ENCODE measurements around the gene C1QTNF8.
"Not testable (repeated sequence)": the region's sequence is repeated elsewhere in the genome, so short reads cannot be mapped to it uniquely, and the experiment has no call there.

Gene C1QTNF8

DNA sequence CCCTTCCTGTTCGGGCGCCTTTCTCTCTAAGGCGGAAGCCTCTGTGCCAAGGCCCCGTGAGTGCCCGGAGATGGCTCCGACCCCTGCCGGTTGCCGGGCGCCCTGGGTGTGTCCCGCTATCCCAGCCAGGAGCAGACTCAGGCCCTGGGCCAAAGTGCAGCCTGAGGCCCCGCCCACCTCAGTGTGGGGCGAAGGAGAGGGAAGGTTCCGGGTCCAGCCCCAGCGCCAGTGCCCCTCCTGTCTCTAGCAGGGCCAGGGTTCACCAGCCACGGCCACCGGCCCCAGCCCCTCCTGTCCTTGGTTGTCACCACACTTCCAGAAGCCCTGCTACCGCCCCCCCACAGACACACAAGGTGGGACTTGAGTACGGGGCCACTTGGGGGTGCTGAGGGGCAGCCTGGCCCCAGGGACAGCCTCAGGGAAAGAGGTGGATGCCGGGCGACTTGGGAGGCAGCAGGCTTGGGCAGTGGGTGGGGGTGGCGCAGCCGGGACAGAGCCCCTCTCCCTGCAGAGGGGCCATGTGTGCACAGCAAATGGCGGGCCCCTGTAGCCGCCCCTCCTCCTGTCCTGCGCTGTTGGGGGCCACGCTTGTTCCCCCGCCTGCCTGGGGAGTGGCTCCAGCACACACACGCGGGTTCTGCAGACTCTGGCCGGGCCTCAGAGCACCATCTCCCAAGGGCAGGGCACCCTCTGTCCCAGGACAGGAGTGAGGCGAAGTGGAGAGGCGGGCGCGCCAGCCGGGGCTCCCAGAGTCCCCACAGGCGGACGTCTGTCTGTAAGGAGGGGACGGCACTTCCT, 6.0 kb downstream of the C1QTNF8 start:
- H3K27me3 ChIP-seq: peaks cover 71% of the 10 kb centered on the region
- H4K20me1 ChIP-seq: peaks cover 9% of the 10 kb centered on the region
- no peak overlapping the region for H3K9ac ChIP-seq
- no peak for TF ChIP-seq Cebpa-rat (IDR thresholded peaks at IDR 0.05)
- peak overlapping the region; percentile 49 for H3K4me2 ChIP-seq
- no peaks in the 10 kb centered on the region for H3K36me3 ChIP-seq
- peaks cover 23% of the 10 kb centered on the region for H3K4me1 ChIP-seq
- no peak overlapping the region for H3K4me3 ChIP-seq
- H3K9me3 ChIP-seq: peaks cover 30% of the 10 kb centered on the region
- no peak overlapping the region for H3K27ac ChIP-seq

- Histone ChIP-seq H3K36me3 (no peaks in the 10 kb centered on the region), H4K20me1 (peaks cover 9% of the 10 kb centered on the region), H3K27me3 (peaks cover 71% of the 10 kb centered on the region), H3K9me3 (peaks cover 36% of the 10 kb centered on the region), H3K4me2 (no peak overlapping the region), H3K4me1 (peaks cover 17% of the 10 kb centered on the region), H3K9ac (no peak overlapping the region), H3K27ac (no peak overlapping the region), H3K4me3 (no peak overlapping the region)
- no peak for TF ChIP-seq Cebpa-rat (IDR thresholded peaks at IDR 0.05)
These were observed 6.6 kb downstream of the C1QTNF8 start for GRCh38 chr16:1089439-1089821.

GRCh38 chr16:1088295-1089170, 7.5 kb downstream of the C1QTNF8 start:
- H3K4me2 ChIP-seq: no peak overlapping the region
- no peak for TF ChIP-seq Cebpa-rat (IDR thresholded peaks at IDR 0.05)
- H3K27ac ChIP-seq: no peak overlapping the region
- H3K9me3 ChIP-seq: peaks cover 45% of the 10 kb centered on the region
- H3K9ac ChIP-seq: no peak overlapping the region
- H3K36me3 ChIP-seq: no peaks in the 10 kb centered on the region
- H3K27me3 ChIP-seq: peaks cover 76% of the 10 kb centered on the region
- H4K20me1 ChIP-seq: peaks cover under 1% of the 10 kb centered on the region
- peaks cover 17% of the 10 kb centered on the region for H3K4me1 ChIP-seq
- H3K4me3 ChIP-seq: no peak overlapping the region

GRCh38 chr16:1086443-1086842, 9.6 kb downstream of the C1QTNF8 start:
- H3K36me3 ChIP-seq, H3K27ac ChIP-seq, H3K4me3 ChIP-seq, H3K9ac ChIP-seq, H3K4me2 ChIP-seq: not testable (repeated sequence)
- Histone ChIP-seq H4K20me1 (0 out of 2 replicates have a peak, but pooled peaks cover 12% of the 10 kb centered on the region), H3K4me1 (peaks cover 17% of the 10 kb centered on the region), H3K9me3 (peaks cover 40% of the 10 kb centered on the region), H3K27me3 (peaks cover 96% of the 10 kb centered on the region)

DNA sequence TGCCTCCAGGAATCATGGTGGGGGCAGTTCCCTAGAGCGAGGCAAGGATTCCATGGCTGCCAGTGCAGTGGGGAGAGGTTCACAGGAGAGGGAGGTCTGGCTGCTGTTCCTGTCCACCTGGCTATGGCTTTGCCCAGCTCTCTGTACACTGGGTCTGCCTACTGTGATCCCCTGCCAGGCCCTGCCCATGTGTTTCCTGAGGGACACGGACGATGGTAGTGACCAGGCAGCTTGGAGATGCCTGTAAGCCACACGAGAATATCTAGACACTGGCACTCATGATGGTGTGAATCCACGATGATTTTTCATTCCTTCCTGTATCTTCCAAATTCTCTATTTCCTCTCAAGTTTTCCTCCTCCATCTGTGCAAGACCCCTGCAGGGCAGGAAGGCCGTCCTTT, 11.1 kb downstream of the C1QTNF8 start:
- Histone ChIP-seq H3K9ac (no peak overlapping the region), H3K9me3 (peaks cover 40% of the 10 kb centered on the region), H3K4me3 (0 out of 2 replicates have a peak overlapping the region, but pooled peaks have one; percentile 11), H4K20me1 (peaks cover 26% of the 10 kb centered on the region; the same call in 1 of the 2 replicates), H3K27ac (no peak overlapping the region), H3K4me2 (no peak overlapping the region), H3K27me3 (peaks cover 99% of the 10 kb centered on the region), H3K36me3 (no peaks in the 10 kb centered on the region), H3K4me1 (peaks cover 4% of the 10 kb centered on the region)
- TF ChIP-seq Cebpa-rat (IDR thresholded peaks at IDR 0.05): no peak

- Histone ChIP-seq H3K4me2 (no peak overlapping the region), H3K4me1 (no peaks in the 10 kb centered on the region), H3K36me3 (no peaks in the 10 kb centered on the region), H3K9ac (no peak overlapping the region), H4K20me1 (peaks cover 45% of the 10 kb centered on the region; the same call in 1 of the 2 replicates), H3K27me3 (peaks cover 99% of the 10 kb centered on the region), H3K27ac (no peak overlapping the region), H3K4me3 (no peak overlapping the region), H3K9me3 (peaks cover 37% of the 10 kb centered on the region)
- no peak for TF ChIP-seq Cebpa-rat (IDR thresholded peaks at IDR 0.05)
These were observed 12.9 kb downstream of the C1QTNF8 start for GRCh38 chr16:1082952-1083675.

GRCh38 chr16:1082266-1082951, 13.6 kb downstream of the C1QTNF8 start:
- no peaks in the 10 kb centered on the region for H3K4me1 ChIP-seq
- H3K9me3 ChIP-seq: peaks cover 36% of the 10 kb centered on the region
- H3K4me2 ChIP-seq: no peak overlapping the region
- H4K20me1 ChIP-seq: peaks cover 46% of the 10 kb centered on the region; the same call in 1 of the 2 replicates
- no peak for TF ChIP-seq Cebpa-rat (IDR thresholded peaks at IDR 0.05)
- H3K27ac ChIP-seq: no peak overlapping the region
- H3K9ac ChIP-seq: no peak overlapping the region
- H3K27me3 ChIP-seq: peaks cover 98% of the 10 kb centered on the region
- H3K36me3 ChIP-seq: no peaks in the 10 kb centered on the region
- no peak overlapping the region for H3K4me3 ChIP-seq

DNA sequence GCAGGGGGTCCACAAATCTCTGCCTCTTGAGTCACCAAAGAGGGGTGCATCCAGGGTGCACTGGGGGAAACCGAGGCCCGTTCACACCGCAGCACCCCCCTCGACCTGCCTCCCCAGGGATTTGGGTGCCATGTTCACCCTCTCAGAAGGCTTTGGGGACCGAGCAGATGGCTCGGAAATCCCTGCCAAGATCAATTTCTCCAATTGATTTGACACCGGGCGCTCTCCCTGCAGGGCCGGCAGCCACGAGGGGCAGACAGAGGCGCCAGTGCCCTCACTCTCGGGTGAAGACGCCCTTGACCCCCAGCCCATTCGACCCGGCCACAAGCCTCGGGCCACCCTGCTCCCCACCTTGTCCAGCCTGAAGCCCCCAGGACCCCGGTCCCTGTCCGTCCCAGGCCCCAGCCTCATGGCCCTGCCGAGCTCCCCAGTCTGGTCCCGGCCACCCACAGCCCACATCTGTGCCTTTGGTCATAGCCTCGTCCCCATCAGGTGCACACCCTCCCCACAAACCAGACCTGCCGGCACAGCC, 14.2 kb downstream of the C1QTNF8 start:
- H3K4me3 ChIP-seq: no peak overlapping the region
- peaks cover 51% of the 10 kb centered on the region; the same call in 1 of the 2 replicates for H4K20me1 ChIP-seq
- H3K9ac ChIP-seq: no peak overlapping the region
- H3K27ac ChIP-seq: no peak overlapping the region
- no peak overlapping the region for H3K4me2 ChIP-seq
- peaks cover 34% of the 10 kb centered on the region for H3K9me3 ChIP-seq
- no peaks in the 10 kb centered on the region for H3K36me3 ChIP-seq
- peaks cover 98% of the 10 kb centered on the region for H3K27me3 ChIP-seq
- H3K4me1 ChIP-seq: no peaks in the 10 kb centered on the region
- no peak for TF ChIP-seq Cebpa-rat (IDR thresholded peaks at IDR 0.05)

Data from BLaER1 (cell line).